HUES64 (cell line): ENCODE measurements around the gene RBBP5.

Source experiments
- H3K27ac ChIP-seq: 2 replicates; pipeline ENCODE4 v1.7.0; 2013; ENCODE audit warnings: low read depth, low read length, inconsistent platforms
- H3K27me3 ChIP-seq: 2 replicates; pipeline ENCODE4 v1.6.1; 2013; ENCODE audit warnings: mild to moderate bottlenecking, low read length; ENCODE audit not compliant: insufficient read depth
- H3K36me3 ChIP-seq: 2 replicates; pipeline ENCODE4 v1.6.1; 2013; ENCODE audit warnings: mild to moderate bottlenecking, low read length; ENCODE audit not compliant: insufficient read depth
- H3K4me1 ChIP-seq: 2 replicates; pipeline ENCODE4 v1.6.1; 2013; ENCODE audit warnings: mild to moderate bottlenecking, low read length, moderate library complexity; ENCODE audit not compliant: insufficient read depth
- H3K4me3 ChIP-seq: 2 replicates; pipeline ENCODE4 v1.5.1; 2013; ENCODE audit warnings: mild to moderate bottlenecking, low read length, moderate library complexity
- H3K9ac ChIP-seq: 2 replicates; pipeline ENCODE4 v1.6.1; 2013; ENCODE audit warnings: mild to moderate bottlenecking, low read depth, low read length
- H3K9me3 ChIP-seq: 2 replicates; pipeline ENCODE4 v1.6.1; 2013; ENCODE audit warnings: low read depth, low read length; ENCODE audit not compliant: insufficient read depth
- WGBS: fragments of 150-250, 120-280 bp; methylation state at CpG from one replicate; pipeline ENCODE4 v1.1.7; 2013; ENCODE audit warnings: missing lambda C conversion rate; 5-methylcytosine and 5-hydroxymethylcytosine counted together

RBBP5 gene

DNA sequence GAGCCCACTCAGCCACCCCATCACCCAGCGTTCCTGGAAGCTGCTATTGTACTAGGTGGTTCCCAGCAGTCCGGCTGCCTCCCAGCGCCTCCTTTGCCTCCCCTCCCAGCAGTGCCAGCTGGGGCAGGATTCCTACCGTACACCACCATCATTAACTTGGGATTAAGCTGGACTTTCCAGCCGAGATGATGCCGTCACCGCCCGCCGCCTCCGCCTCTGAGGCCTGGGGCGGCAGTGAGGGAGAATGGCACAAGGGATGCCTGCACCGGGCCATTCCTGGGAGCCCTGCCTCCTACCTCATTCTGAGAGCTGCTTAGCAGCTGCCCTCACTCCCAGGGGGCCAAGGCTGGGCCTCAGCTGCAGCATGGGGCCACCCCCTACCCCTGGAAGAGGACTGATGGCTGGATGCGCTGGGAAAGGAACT is 65.6 kb downstream of the RBBP5 start:
- Histone ChIP-seq H3K4me1 (no peaks in the 10 kb centered on the region), H3K9ac (no peak overlapping the region), H3K36me3 (no peaks in the 10 kb centered on the region), H3K4me3 (no peak overlapping the region), H3K27me3 (no peaks in the 10 kb centered on the region), H3K9me3 (no peaks in the 10 kb centered on the region), H3K27ac (no peak overlapping the region)
- WGBS: 92% methylated on average over 13 of the region's 13 CpGs

DNA sequence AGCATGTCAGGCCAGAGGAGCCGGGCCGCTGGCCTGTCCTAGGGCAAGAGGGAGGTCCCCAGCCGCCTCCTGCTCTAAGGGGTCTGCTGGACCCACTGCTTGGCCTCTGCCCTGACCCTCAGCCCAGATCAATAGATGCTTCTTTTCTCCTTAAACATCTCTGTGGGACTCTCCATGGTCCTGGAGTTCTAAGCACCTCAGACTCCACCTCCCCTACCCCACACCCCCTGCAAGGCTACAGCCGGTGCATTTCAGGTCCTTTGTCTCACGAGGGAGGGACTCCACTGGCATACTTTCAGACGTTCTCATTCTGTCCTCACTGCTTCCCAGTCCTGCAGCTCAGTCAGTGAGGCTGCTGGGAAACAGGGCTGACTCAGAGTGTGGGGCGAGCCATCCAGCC is 67.8 kb downstream of the RBBP5 start:
- 55% methylated on average over 7 of the region's 7 CpGs for WGBS
- H3K9ac ChIP-seq: no peak overlapping the region
- H3K4me1 ChIP-seq: no peaks in the 10 kb centered on the region
- H3K36me3 ChIP-seq: no peaks in the 10 kb centered on the region
- H3K9me3 ChIP-seq: no peaks in the 10 kb centered on the region
- no peak overlapping the region for H3K4me3 ChIP-seq
- H3K27ac ChIP-seq: no peak overlapping the region
- H3K27me3 ChIP-seq: no peaks in the 10 kb centered on the region

DNA sequence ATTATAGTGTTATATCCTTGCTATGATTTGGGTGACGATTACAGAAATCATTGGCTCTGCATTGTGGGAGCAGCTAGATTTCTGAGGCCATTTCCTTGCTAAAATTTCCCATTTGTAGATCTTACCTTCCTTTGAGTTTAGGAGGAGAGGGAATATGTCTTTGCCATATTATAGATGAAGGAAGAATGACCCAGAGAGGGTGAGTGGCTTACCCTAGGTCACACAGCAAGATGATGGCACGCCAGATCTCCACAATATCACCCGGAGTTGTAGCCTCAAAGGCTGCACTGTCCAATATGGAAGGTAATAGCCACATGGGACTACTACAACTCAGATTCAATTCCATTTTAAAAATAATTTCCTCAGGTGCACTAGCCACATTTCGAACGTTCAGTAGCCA is 68.5 kb downstream of the RBBP5 start:
- H3K27ac ChIP-seq: no peak overlapping the region

DNA sequence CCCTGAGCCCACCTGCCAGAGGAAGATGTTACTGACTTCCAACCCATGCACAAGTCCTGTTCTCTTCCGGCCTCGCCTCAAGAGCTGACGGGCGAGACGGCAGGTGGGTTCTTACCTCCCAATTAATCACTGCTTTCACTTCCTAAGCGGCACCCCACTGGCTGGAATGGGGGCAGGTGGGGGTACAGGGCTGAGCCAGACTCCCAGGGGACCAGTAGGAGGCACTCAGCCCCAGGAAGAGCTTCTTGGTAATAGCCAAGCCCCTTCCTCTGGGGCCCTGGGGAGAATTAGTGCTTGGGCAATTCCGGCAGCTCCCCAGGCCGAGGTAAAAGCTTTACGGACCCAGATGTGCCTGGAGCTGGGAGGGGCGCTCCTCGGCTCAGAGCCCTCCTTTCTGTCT is 69.1 kb downstream of the RBBP5 start:
- Histone ChIP-seq H3K9me3 (no peaks in the 10 kb centered on the region), H3K9ac (no peak overlapping the region), H3K36me3 (no peaks in the 10 kb centered on the region), H3K4me3 (no peak overlapping the region), H3K27me3 (no peaks in the 10 kb centered on the region), H3K27ac (no peak overlapping the region), H3K4me1 (no peaks in the 10 kb centered on the region)
- 79% methylated on average over 11 of the region's 11 CpGs for WGBS

More for the DNA sequence above, 68.5 kb downstream of the RBBP5 start:
- WGBS: 92% methylated on average over 5 of the region's 5 CpGs
- Histone ChIP-seq H3K9ac (no peak overlapping the region), H3K27me3 (no peaks in the 10 kb centered on the region), H3K4me3 (no peak overlapping the region), H3K36me3 (no peaks in the 10 kb centered on the region), H3K9me3 (no peaks in the 10 kb centered on the region), H3K4me1 (no peaks in the 10 kb centered on the region)

DNA sequence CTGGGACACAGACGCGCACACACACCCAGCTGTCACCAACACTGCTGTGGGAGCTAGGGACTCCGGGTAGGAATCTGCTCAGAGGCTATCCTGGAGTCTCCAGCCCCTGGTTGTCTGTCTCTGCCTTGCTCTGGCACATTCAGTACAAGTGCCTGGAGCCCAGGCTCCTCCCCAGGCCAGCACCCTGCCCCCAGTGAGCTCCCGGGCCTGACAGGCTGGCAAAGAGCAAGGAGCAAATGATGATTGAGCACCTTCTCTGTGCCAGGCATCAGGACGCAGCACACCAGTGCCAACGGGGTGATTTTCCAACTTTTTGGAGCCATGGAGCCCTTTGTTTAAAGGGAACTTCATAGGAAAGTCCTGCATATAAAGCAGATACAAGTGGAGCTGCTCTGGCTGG is 72.3 kb downstream of the RBBP5 start:
- Histone ChIP-seq H3K4me3 (no peak overlapping the region), H3K27me3 (peaks cover 15% of the 10 kb centered on the region), H3K9me3 (no peaks in the 10 kb centered on the region), H3K9ac (no peak overlapping the region), H3K4me1 (peaks cover 11% of the 10 kb centered on the region), H3K36me3 (no peaks in the 10 kb centered on the region), H3K27ac (no peak overlapping the region)
- 81% methylated on average over 6 of the region's 6 CpGs for WGBS

DNA sequence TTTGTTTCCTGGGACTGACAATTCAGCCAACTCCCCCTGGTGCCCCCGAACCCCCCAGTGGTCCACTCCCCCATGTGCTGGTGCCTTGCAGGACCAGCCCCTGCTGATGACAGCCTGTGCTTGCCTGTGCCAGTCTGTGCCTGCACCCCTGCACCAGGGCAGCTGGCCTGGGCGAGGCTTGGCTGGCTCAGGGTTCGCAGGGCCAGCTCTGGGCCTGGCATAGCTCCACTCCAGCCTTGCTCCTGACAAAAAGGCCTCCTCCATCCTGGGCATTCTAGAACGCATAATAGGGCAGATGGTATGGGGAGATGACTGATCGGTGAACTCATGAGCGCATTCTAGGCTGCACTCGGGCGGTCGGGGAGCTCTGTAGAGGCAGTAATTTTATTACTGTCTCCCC is 73.4 kb downstream of the RBBP5 start:
- Histone ChIP-seq H3K27ac (no peak overlapping the region), H3K27me3 (peaks cover 26% of the 10 kb centered on the region), H3K9me3 (no peaks in the 10 kb centered on the region), H3K9ac (no peak overlapping the region), H3K36me3 (no peaks in the 10 kb centered on the region), H3K4me1 (peaks cover 22% of the 10 kb centered on the region), H3K4me3 (no peak overlapping the region)
- WGBS: 93% methylated on average over 9 of the region's 9 CpGs

DNA sequence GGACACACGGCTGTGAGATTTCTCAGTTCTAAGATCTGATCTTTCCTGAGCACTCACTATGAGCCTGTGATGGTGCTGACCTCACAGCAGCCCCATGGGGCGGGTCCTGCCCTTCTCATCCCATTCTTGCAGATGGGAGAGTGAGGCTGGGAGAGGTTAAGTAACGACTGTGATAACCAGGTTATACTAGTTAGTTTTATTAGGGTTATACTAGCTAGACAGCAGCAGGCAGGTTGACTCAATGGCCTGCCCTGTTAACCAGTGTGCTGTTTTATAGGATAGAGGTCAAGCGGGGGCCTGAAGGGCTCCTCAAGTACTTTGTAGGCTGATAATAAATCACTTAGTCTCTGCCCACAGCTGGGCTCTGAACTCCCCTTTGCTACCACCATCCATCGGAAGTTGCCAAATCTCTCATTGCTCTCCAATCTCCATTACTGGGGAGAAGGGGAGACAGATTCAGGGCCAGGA is 74.0 kb downstream of the RBBP5 start:
- Histone ChIP-seq H3K27ac (no peak overlapping the region), H3K9ac (no peak overlapping the region), H3K27me3 (peaks cover 31% of the 10 kb centered on the region), H3K4me1 (peaks cover 25% of the 10 kb centered on the region), H3K9me3 (no peaks in the 10 kb centered on the region), H3K4me3 (no peak overlapping the region), H3K36me3 (no peaks in the 10 kb centered on the region)
- 88% methylated on average over 4 of the region's 5 CpGs for WGBS

DNA sequence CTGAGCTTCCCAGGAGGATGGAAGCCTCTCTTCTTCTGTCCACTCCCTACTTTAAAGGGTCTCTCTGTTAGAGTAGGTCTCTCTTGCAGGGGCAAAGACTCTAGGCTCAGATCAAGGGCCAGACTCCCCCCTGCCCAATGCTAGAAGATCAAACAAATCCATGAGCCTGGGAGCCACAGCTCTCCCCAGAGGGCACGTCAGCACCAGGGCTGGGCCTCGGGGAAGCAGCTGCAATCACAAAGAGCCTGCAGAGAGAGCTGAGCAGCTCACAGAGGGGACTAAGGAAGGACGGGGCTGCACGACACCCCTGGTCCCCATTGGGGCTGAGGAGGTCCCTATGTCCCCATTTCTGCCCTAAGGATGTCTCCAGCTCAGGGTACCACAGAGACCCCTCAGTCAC is 74.9 kb downstream of the RBBP5 start:
- H3K36me3 ChIP-seq: no peaks in the 10 kb centered on the region
- H3K27me3 ChIP-seq: peaks cover 41% of the 10 kb centered on the region
- WGBS: 43% methylated on average over 4 of the region's 4 CpGs
- H3K27ac ChIP-seq: no peak overlapping the region
- no peak overlapping the region for H3K9ac ChIP-seq
- no peak overlapping the region for H3K4me3 ChIP-seq
- H3K4me1 ChIP-seq: peaks cover 25% of the 10 kb centered on the region
- no peaks in the 10 kb centered on the region for H3K9me3 ChIP-seq

DNA sequence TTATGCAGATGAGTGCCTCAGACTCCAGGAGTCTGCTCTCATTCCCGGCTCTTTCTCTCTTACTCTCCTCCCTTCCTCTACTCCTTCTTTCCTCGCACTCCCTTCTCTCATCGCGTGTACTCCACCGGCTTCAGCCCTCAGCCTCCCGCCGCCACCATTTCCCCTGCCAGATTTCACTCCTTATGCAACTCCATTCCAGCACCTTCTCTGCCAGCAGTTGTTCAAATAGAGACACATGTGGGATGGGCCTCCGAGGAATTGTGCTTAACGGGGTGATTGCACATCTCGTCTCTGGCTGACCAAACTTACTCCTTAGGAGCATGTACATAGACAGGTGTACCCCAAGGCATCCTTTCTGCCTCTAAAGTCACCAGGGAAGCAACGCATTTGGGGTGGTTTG is 76.6 kb downstream of the RBBP5 start:
- WGBS: 44% methylated on average over 11 of the region's 11 CpGs
- no peak overlapping the region for H3K27ac ChIP-seq
- H3K36me3 ChIP-seq: no peaks in the 10 kb centered on the region
- peaks cover 54% of the 10 kb centered on the region for H3K27me3 ChIP-seq
- no peaks in the 10 kb centered on the region for H3K9me3 ChIP-seq
- H3K4me1 ChIP-seq: peaks cover 25% of the 10 kb centered on the region
- H3K9ac ChIP-seq: no peak overlapping the region
- H3K4me3 ChIP-seq: no peak overlapping the region

DNA sequence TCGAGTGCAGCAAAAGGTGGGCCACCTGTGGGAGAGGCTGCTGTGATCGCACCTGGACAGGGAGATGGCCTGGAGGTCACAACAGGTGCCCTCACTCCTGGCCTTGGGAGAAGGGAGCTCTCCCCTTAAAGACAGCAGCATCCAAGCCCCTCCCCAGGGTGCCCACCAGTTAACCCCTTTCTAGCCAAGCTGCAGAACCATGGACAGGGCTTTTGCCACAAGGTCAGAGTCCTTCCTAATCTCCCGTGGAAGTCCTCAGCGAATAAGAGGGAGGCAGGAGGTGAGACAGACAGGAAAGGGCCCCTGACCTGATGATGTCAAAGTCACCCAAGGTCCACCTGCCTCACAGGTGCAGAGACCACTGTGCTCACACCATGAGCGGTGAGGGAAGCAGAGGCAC is 77.0 kb downstream of the RBBP5 start:
- no peak overlapping the region for H3K27ac ChIP-seq
- peaks cover 58% of the 10 kb centered on the region for H3K27me3 ChIP-seq
- no peak overlapping the region for H3K9ac ChIP-seq
- WGBS: 38% methylated on average over 5 of the region's 5 CpGs
- no peaks in the 10 kb centered on the region for H3K9me3 ChIP-seq
- no peak overlapping the region for H3K4me3 ChIP-seq
- no peaks in the 10 kb centered on the region for H3K36me3 ChIP-seq
- peaks cover 25% of the 10 kb centered on the region for H3K4me1 ChIP-seq

DNA sequence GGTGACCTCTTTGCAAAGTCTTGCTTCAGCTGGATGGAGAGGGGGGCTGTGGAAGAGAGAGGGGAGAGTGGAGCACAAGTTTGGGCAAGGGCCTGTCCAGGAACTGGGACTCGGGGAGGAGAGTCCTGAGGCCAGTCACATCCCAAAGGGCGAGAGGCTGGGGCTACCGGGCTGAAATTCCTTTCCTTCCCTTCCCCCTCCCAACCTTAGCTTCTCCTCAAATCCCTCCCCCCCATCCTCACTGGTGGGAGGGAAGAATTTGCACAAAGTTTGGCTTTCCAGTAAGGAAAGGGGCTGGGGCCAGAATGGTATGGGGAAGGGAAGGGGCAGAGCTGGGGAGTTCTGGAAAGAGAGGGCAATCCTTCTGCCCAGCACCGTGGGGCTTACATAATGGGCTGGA is 77.9 kb downstream of the RBBP5 start:
- Histone ChIP-seq H3K27ac (no peak overlapping the region), H3K27me3 (peaks cover 58% of the 10 kb centered on the region), H3K9me3 (no peaks in the 10 kb centered on the region), H3K36me3 (no peaks in the 10 kb centered on the region), H3K9ac (no peak overlapping the region), H3K4me1 (peaks cover 25% of the 10 kb centered on the region), H3K4me3 (no peak overlapping the region)
- WGBS: 41% methylated on average over 4 of the region's 4 CpGs
